Naive thymus-derived CD4-positive, alpha-beta T cell (primary cell): Measurements from ENCODE around the gene OLIG3. TPM values are rescaled to one million over a fixed set of nuclear protein-coding genes. Genes with fewer than 3 reads are reported as not detected.

Experiments used
- ATAC-seq: fragments of 150-1000 bp; cut with Tn5 transposase; 2 replicates; pipeline ENCODE4 v1.10.0; 2021; ENCODE audit warnings: mild to moderate bottlenecking, moderate library complexity
- CTCF ChIA-PET: fragments of 350-600 bp; sonication (Branson Sonifier 250); formaldehyde crosslinking; loops from one replicate; lab custom pipeline; 2021; ENCODE audit warnings: antibody characterized with exemption; lab: Charles Lee
- POLR2A ChIA-PET: fragments of 350-600 bp; sonication (Branson Sonifier 250); formaldehyde crosslinking; loops from one replicate; lab custom pipeline; 2021; ENCODE audit warnings: antibody characterized with exemption, inconsistent platforms; lab: Charles Lee
- DNase-seq, 9 donors: peaks; one replicate each; pipeline versions ENCODE4 v3.0.0 to v3.0.0-alpha.2; 2020 to 2022; ENCODE audit warnings: mixed read lengths in 1 of 9
- H3K27ac ChIP-seq: one replicate; pipeline ENCODE4 v1.7.0; 2013; ENCODE audit warnings: mild to moderate bottlenecking, low read depth, low read length, moderate library complexity
- H3K27me3 ChIP-seq, 2 donors: one replicate each; pipeline ENCODE4 v1.7.0; 2013; ENCODE audit warnings: low read length in 2 of 2, mild to moderate bottlenecking in 2 of 2, moderate library complexity in 2 of 2; ENCODE audit not compliant: control insufficient read depth in 2 of 2, insufficient read depth in 2 of 2
- H3K36me3 ChIP-seq, 3 experiments: 1 replicate in 2 of 3; 2 replicates in 1 of 3; pipeline ENCODE4 v1.7.0; 2013; ENCODE audit warnings: low read length in 3 of 3, mild to moderate bottlenecking in 3 of 3, moderate library complexity in 1 of 3; ENCODE audit not compliant: insufficient read depth in 3 of 3, control insufficient read depth in 2 of 3
- H3K4me1 ChIP-seq, 2 donors: one replicate each; pipeline ENCODE4 v1.7.0; 2013; ENCODE audit warnings: low read length in 2 of 2, mild to moderate bottlenecking in 2 of 2, moderate library complexity in 1 of 2; ENCODE audit not compliant: control insufficient read depth in 2 of 2, insufficient read depth in 2 of 2
- H3K4me3 ChIP-seq: 2 replicates; pipeline ENCODE4 v1.7.0; 2013; ENCODE audit warnings: mild to moderate bottlenecking, low read length
- H3K9me3 ChIP-seq, 3 experiments: 1 replicate in 2 of 3; 2 replicates in 1 of 3; pipeline ENCODE4 v1.7.0; 2013; ENCODE audit warnings: low read length in 3 of 3; ENCODE audit not compliant: control insufficient read depth in 2 of 3
- H3K27ac Mint-ChIP-seq, 9 donors: one replicate each; pipeline ENCODE4 v1.8.0; 2020 to 2022; ENCODE audit warnings: mixed read lengths in 9 of 9, mild to moderate bottlenecking in 8 of 9, moderate library complexity in 5 of 9, inconsistent platforms in 2 of 9
- H3K27me3 Mint-ChIP-seq, 5 donors: one replicate each; pipeline ENCODE4 v1.8.0; 2021 to 2022; ENCODE audit warnings: mixed read lengths in 5 of 5, mild to moderate bottlenecking in 1 of 5
- H3K36me3 Mint-ChIP-seq, 5 donors: one replicate each; pipeline ENCODE4 v1.8.0; 2020 to 2022; ENCODE audit warnings: mixed read lengths in 5 of 5, mild to moderate bottlenecking in 3 of 5, inconsistent platforms in 1 of 5
- H3K4me1 Mint-ChIP-seq, 7 donors: one replicate each; pipeline ENCODE4 v1.8.0; 2020 to 2022; ENCODE audit warnings: mixed read lengths in 7 of 7, mild to moderate bottlenecking in 3 of 7, inconsistent platforms in 1 of 7
- H3K4me3 Mint-ChIP-seq, 10 donors: one replicate each; pipeline ENCODE4 v1.8.0; 2020 to 2022; ENCODE audit warnings: mild to moderate bottlenecking in 10 of 10, mixed read lengths in 10 of 10, moderate library complexity in 6 of 10, inconsistent platforms in 2 of 10
- H3K9me3 Mint-ChIP-seq, 11 donors: one replicate each; pipeline ENCODE4 v1.8.0; 2020 to 2022; ENCODE audit warnings: mixed read lengths in 11 of 11, mild to moderate bottlenecking in 4 of 11, inconsistent platforms in 1 of 11, moderate library complexity in 1 of 11
- intact Hi-C, 2 donors: fragments of 100-400 bp; cut with micrococcal nuclease; formaldehyde crosslinking; loops; one replicate each; pipeline ENCODE4 v1.15.1; 2023
- polyA plus RNA-seq, 2 donors: library from polyadenylated mRNA; unstranded; fragments of 300-500 nt; fragmentation: Illumina TruSeq; gene quantifications; one replicate each; pipeline ENCODE4 v1.2.3, GENCODE V29; 2021
- total RNA-seq, 6 experiments: library from RNA in 5 of 6; stranded (reverse) in 5 of 6; gene quantifications; 1 replicate in 5 of 6; 2 replicates in 1 of 6; pipeline ENCODE4 v1.2.3 and lab custom pipeline; 2021 to 2026

The OLIG3 gene
- total and polyA plus RNA-seq, 7 experiments from 2014 or later: not detected

- Mint-ChIP-seq H3K27me3 (peaks cover 44 to 86% (median 67%) of the 10 kb centered on the region in 5 donors), H3K9me3 (peaks cover 0 to 10% (median 0%) of the 10 kb centered on the region in 11 donors), H3K4me3 (no peak overlapping the region), H3K36me3 (peaks cover 0 to 4% (median 0%) of the 10 kb centered on the region in 5 donors), H3K27ac (no peak overlapping the region), H3K4me1 (peaks cover 0 to 9% (median 3%) of the 10 kb centered on the region in 7 donors)
- H3K36me3 ChIP-seq: no peaks in the 10 kb centered on the region
- no peaks in the 10 kb centered on the region for H3K4me1 ChIP-seq
- POLR2A ChIA-PET: no interaction called here
- peaks cover 4 to 13% of the 10 kb centered on the region in 2 donors for H3K27me3 ChIP-seq
- H3K27ac ChIP-seq: no peak overlapping the region
- intact Hi-C loops: no loop called here
- ATAC-seq (no peak), DNase-seq (no peak)
- no peaks in the 10 kb centered on the region for H3K9me3 ChIP-seq
- no peak overlapping the region for H3K4me3 ChIP-seq
- CTCF ChIA-PET: interaction anchor here (0.9 to 1.0 kb wide), 2 partner anchors 70 kb away, joined by 3 to 4 read pairs; no protein-coding TSS in a partner anchor
Observed at GRCh38 chr6:137518386-137518983, 24.3 kb upstream of the OLIG3 start.

GRCh38 chr6:137514418-137514817 is 20.2 kb upstream of the OLIG3 start:
- Histone ChIP-seq H3K36me3 (no peaks in the 10 kb centered on the region), H3K9me3 (peaks cover 0 to 7% (median 0%) of the 10 kb centered on the region in 3 experiments), H3K4me3 (no peak overlapping the region), H3K27ac (no peak overlapping the region), H3K4me1 (no peaks in the 10 kb centered on the region), H3K27me3 (peaks cover 8 to 13% of the 10 kb centered on the region in 2 donors)
- CTCF ChIA-PET: no interaction called here
- DNase-seq (no peak), ATAC-seq (no peak)
- Mint-ChIP-seq H3K36me3 (peaks cover 0 to 6% (median 0%) of the 10 kb centered on the region in 5 donors), H3K4me1 (peaks cover 0 to 9% (median 0%) of the 10 kb centered on the region in 7 donors), H3K9me3 (peaks cover 0 to 34% (median 6%) of the 10 kb centered on the region in 11 donors), H3K27ac (no peak overlapping the region), H3K4me3 (no peak overlapping the region), H3K27me3 (peaks cover 63 to 82% (median 70%) of the 10 kb centered on the region in 5 donors)
- POLR2A ChIA-PET: no interaction called here
- intact Hi-C loops: no loop called here

- no peaks in the 10 kb centered on the region for H3K36me3 ChIP-seq
- H3K4me1 Mint-ChIP-seq: peaks cover 0 to 9% (median 0%) of the 10 kb centered on the region in 7 donors
- POLR2A ChIA-PET: interaction anchor here (0.5 to 0.8 kb wide), 3 partner anchors 11 to 77 kb away, joined by 3 read pairs; no protein-coding TSS in a partner anchor
Observed at GRCh38 chr6:137512757-137513605, 18.8 kb upstream of the OLIG3 start.

DNA sequence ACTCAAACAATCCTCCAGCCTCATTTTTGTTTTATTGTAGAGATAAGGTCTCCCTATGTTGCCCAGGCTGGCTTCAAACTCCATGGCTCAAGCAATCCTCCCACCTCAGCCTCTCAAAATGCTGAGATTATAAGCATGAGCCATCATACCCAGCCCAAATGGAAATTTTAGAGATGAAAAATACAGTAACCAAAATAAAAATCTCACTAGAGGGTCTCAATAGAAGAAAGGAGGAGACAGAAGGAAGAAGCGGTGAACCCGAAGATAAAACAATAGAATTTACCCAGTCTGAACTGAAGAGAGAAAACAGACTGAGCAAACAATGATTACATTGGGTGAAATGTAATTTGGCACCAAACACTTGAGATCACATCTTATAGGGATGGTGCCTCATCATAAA is 16.7 kb upstream of the OLIG3 start:
- H3K27me3 ChIP-seq: peaks cover 0 to 11% of the 10 kb centered on the region in 2 donors
- CTCF ChIA-PET: no interaction called here

More at GRCh38 chr6:137512757-137513605, 18.8 kb upstream of the OLIG3 start:
- H3K27me3 ChIP-seq: peaks cover 11 to 12% of the 10 kb centered on the region in 2 donors
- Mint-ChIP-seq H3K4me3 (no peak overlapping the region), H3K27me3 (peaks cover 61 to 82% (median 75%) of the 10 kb centered on the region in 5 donors), H3K27ac (no peak overlapping the region), H3K36me3 (peaks cover 0 to 6% (median 0%) of the 10 kb centered on the region in 5 donors), H3K9me3 (peaks cover 0 to 42% (median 15%) of the 10 kb centered on the region in 11 donors)
- no peak for DNase-seq
- H3K4me3 ChIP-seq: no peak overlapping the region
- H3K4me1 ChIP-seq: no peaks in the 10 kb centered on the region
- no peak overlapping the region for H3K27ac ChIP-seq
- intact Hi-C loops: no loop called here
- no peak for ATAC-seq
- peaks cover 0 to 7% (median 0%) of the 10 kb centered on the region in 3 experiments for H3K9me3 ChIP-seq
- CTCF ChIA-PET: interaction anchor here (1.0 kb wide), 1 partner anchor 76 kb away, joined by 3 read pairs; no protein-coding TSS in a partner anchor

DNA sequence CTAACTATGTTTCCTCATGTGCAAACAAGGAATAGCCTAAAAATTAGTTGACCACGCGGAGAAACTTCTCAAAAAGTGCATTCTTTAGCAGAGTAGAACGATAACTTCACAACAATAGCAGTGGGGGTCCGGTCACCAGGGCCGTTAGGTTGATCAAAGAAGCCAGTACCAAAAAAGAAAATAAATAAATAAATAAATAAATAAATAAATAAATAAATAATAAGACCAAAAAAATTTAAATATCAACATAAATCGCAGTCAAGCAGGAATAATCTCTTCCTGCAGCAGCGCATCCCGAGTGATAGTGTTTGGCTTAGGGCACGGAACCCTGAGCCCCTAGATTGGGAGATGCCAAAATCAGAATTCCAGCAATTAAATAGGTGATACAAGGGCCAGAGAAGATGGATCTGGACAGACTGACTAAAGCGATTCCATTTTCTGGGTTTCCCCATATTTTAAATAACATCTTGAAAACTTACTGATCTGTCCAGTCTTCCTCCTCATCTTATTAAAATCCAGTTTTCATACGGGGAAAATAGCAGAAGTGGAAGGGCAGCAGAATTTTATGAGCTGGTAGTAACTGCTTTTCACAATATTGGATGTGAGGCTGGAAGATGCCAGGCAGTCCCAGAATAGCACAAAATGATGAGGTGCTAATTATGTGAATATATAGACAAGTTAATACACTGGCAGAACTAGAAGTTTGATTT is 4.4 kb upstream of the OLIG3 start:
- H3K4me1 Mint-ChIP-seq: peaks cover 22 to 44% (median 37%) of the 10 kb centered on the region in 7 donors
- ATAC-seq: no peak
- Histone ChIP-seq H3K9me3 (no peaks in the 10 kb centered on the region), H3K27me3 (peaks cover 50 to 53% of the 10 kb centered on the region in 2 donors), H3K36me3 (no peaks in the 10 kb centered on the region), H3K4me1 (peaks cover 29 to 32% of the 10 kb centered on the region in 2 donors), H3K4me3 (no peak overlapping the region), H3K27ac (no peak overlapping the region)
- peaks cover 0 to 3% (median 0%) of the 10 kb centered on the region in 5 donors for H3K36me3 Mint-ChIP-seq
- peak overlapping the region in 1 of 9 donors; percentile 31 for H3K27ac Mint-ChIP-seq
- ChIA-PET CTCF (no interaction called here), POLR2A (interaction anchor here (0.7 to 1.4 kb wide), 2 partner anchors 40 to 55 kb away, joined by 3 read pairs; no protein-coding TSS in a partner anchor)
- peaks cover 0 to 7% (median 2%) of the 10 kb centered on the region in 11 donors for H3K9me3 Mint-ChIP-seq
- H3K27me3 Mint-ChIP-seq: peaks cover 45 to 89% (median 71%) of the 10 kb centered on the region in 5 donors
- peak overlapping the region in 6 of 10 donors; percentile 42 to 81 (median 61) for H3K4me3 Mint-ChIP-seq
- no peak for DNase-seq
- intact Hi-C loops: loop anchor here (1.0 to 10.0 kb wide), 6 partner anchors 8 to 578 kb away; no protein-coding TSS in a partner anchor

More for the DNA sequence above, 16.7 kb upstream of the OLIG3 start:
- POLR2A ChIA-PET: interaction anchor here (0.6 kb wide), 1 partner anchor 64 kb away, joined by 3 read pairs; no protein-coding TSS in a partner anchor
- Histone ChIP-seq H3K36me3 (no peaks in the 10 kb centered on the region), H3K4me1 (no peaks in the 10 kb centered on the region), H3K27ac (no peak overlapping the region), H3K9me3 (peaks cover 0 to 7% (median 0%) of the 10 kb centered on the region in 3 experiments), H3K4me3 (no peak overlapping the region)
- intact Hi-C loops: no loop called here
- Mint-ChIP-seq H3K4me1 (peaks cover 0 to 1% (median 0%) of the 10 kb centered on the region in 7 donors), H3K4me3 (no peak overlapping the region), H3K27me3 (peaks cover 54 to 79% (median 68%) of the 10 kb centered on the region in 5 donors), H3K27ac (no peak overlapping the region), H3K36me3 (peaks cover 0 to 10% (median 4%) of the 10 kb centered on the region in 5 donors), H3K9me3 (peaks cover 0 to 49% (median 16%) of the 10 kb centered on the region in 11 donors)
- DNase-seq: no peak
- no peak for ATAC-seq
